Astrocyte of the cerebellum (primary cell): Measurements from ENCODE around the gene NLRC5.
"Not testable (repeated sequence)": the region's sequence is repeated elsewhere in the genome, so short reads cannot be mapped to it uniquely, and the experiment has no call there.

Experiments used
- DNase-seq: peaks from one replicate; pipeline ENCODE4 v3.0.0-alpha.2; 2011; ENCODE audit warnings: low read depth
- H3K4me3 ChIP-seq: 2 replicates; pipeline ENCODE4 v1.5.1; 2011; ENCODE audit warnings: mild to moderate bottlenecking, low read depth, low read length, moderate library complexity
- in situ Hi-C: cut with HindIII; loops from 2 replicates; pipeline ENCODE4 v1.10.0; 2017; ENCODE audit warnings: low sequenced_read_pairs
- TF ChIP-seq, protein P1 (sequence below): IDR thresholded peaks from 2 replicates; pipeline ENCODE4 v1.5.1; 2012; ENCODE audit warnings: low read length, low read depth, moderate library complexity, mild to moderate bottlenecking; ENCODE audit errors: missing control alignments

Gene NLRC5

GRCh38 chr16:57069053-57069452 is 79.7 kb downstream of the NLRC5 start:
- no peak for DNase-seq
- no peak overlapping the region for H3K4me3 ChIP-seq
- TF ChIP-seq, protein P1, sequence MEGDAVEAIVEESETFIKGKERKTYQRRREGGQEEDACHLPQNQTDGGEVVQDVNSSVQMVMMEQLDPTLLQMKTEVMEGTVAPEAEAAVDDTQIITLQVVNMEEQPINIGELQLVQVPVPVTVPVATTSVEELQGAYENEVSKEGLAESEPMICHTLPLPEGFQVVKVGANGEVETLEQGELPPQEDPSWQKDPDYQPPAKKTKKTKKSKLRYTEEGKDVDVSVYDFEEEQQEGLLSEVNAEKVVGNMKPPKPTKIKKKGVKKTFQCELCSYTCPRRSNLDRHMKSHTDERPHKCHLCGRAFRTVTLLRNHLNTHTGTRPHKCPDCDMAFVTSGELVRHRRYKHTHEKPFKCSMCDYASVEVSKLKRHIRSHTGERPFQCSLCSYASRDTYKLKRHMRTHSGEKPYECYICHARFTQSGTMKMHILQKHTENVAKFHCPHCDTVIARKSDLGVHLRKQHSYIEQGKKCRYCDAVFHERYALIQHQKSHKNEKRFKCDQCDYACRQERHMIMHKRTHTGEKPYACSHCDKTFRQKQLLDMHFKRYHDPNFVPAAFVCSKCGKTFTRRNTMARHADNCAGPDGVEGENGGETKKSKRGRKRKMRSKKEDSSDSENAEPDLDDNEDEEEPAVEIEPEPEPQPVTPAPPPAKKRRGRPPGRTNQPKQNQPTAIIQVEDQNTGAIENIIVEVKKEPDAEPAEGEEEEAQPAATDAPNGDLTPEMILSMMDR = no peak
- in situ Hi-C loops = no loop called here

GRCh38 chr16:57069635-57070370 is 80.4 kb downstream of the NLRC5 start:
- no peak for DNase-seq
- in situ Hi-C loops = loop anchor here (10.0 kb wide), 1 partner anchor 95 kb away; no protein-coding TSS in a partner anchor
- no peak overlapping the region for H3K4me3 ChIP-seq
- TF ChIP-seq, protein P1 = no peak

GRCh38 chr16:57070424-57070823 is 81.1 kb downstream of the NLRC5 start:
- in situ Hi-C loops = loop anchor here (10.0 kb wide), 1 partner anchor 94 kb away; no protein-coding TSS in a partner anchor
- TF ChIP-seq, protein P1 = no peak
- no peak for DNase-seq
- no peak overlapping the region for H3K4me3 ChIP-seq

GRCh38 chr16:57071081-57071732 is 81.8 kb downstream of the NLRC5 start:
- not testable (repeated sequence) for H3K4me3 ChIP-seq, DNase-seq
- in situ Hi-C loops = loop anchor here (10.0 kb wide), 1 partner anchor 94 kb away; no protein-coding TSS in a partner anchor

DNA sequence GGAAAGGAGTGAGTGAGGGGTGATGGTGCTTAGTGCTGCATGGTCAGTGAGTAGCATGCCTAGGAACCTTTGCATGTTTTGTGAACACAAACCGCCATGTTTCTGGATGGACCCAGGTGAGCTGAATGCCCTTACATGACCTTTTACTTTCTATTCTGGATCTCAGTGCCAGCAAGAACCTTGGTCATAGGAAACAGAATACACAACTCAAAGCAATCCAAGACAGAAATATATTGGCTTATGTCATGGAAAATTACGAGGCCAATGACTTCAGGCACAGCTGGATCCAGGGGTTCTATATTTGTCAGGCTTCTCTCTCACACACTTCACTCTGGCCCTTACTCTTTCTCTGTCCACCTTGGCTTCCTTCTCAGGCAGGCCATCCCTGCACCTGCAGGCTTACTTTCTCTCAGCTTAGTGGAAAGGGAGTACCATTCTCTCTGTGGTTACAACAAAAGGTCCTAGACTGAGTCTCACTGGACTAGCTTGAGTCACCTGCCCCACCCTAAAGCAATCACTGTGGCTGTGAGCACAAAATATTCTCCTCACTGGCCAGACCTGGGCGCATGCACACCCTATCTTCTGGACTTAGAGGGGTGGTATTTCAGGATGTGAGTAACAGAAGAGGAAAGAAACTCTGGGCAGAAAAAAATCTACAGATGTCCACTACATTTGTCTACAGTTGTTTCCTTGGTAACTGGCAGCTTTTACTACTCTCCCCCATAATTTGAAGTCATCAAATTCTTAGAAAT is 82.7 kb downstream of the NLRC5 start:
- DNase-seq = no peak
- in situ Hi-C loops = loop anchor here (10.0 kb wide), 1 partner anchor 93 kb away; no protein-coding TSS in a partner anchor
- TF ChIP-seq, protein P1 = no peak
- no peak overlapping the region for H3K4me3 ChIP-seq

DNA sequence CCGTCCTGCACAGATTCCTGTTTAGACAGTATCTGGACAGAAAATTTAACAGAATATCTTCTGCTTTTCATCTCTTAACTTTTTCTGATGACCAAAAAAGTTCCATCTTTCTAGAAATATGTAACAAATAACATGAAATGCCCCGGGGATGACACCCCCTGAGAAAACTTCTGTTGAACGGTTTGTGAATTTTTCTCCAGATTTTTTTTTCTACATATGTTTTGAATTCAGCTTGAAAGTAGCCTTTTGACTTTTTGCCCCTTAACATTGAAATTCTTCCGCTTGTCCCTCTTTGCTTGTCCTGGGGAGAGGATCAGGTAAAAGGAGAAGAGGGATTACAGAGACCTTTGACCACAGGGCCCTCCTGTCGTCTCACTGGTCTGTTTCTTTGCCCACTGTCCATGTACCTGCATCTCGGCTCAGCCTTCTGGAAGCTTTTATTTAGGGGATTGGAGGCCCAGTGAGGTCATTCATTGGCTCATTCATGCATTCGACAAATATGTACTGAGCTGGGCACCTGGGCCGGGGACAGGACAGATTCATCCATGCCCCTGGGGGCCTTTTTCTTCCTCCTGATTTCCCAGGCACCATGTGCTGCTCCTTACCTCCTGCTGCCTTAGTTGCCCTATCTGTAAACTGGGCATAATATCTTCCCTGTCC is 83.4 kb downstream of the NLRC5 start:
- TF ChIP-seq, protein P1 = no peak
- DNase-seq = no peak
- in situ Hi-C loops = loop anchor here (10.0 kb wide), 1 partner anchor 92 kb away; no protein-coding TSS in a partner anchor
- H3K4me3 ChIP-seq = no peak overlapping the region
